A549 (cell line): ENCODE data around the gene P4HTM.
A peak's percentile ranks its signal among the peaks of the same experiment; 100 is the strongest.

Experiments used
- BHLHE40 ChIP-seq: IDR thresholded peaks from 2 replicates; pipeline ENCODE4 v1.6.1; 2012; ENCODE audit warnings: low read depth, low read length, inconsistent platforms
- CBX2 ChIP-seq: fragments of 200-600 bp; sonication (generic); IDR thresholded peaks from 2 replicates; pipeline ENCODE4 v1.6.1; 2016; ENCODE audit warnings: low read depth, mild to moderate bottlenecking, borderline replicate concordance
- CEBPB ChIP-seq, 2 experiments: fragments of >200 bp in 1 of 2; sonication (Bioruptor Twin) in 1 of 2; formaldehyde crosslinking in 1 of 2; IDR thresholded peaks; 2 replicates each; pipeline ENCODE4 v1.6.1; 2012 to 2016
- CTCF ChIP-seq: fragments of >200 bp; sonication (Bioruptor Twin); formaldehyde crosslinking; IDR thresholded peaks from 3 replicates; pipeline ENCODE4 v1.5.1; 2016
- EP300 ChIP-seq, 2 experiments: fragments of >200 bp; sonication (Bioruptor Twin); formaldehyde crosslinking; IDR thresholded peaks; 2 replicates in 1 of 2; 3 replicates in 1 of 2; pipeline ENCODE4 v1.6.1; 2016 to 2017
- ESRRA ChIP-seq: fragments of 150-350 bp; IDR thresholded peaks from 2 replicates; pipeline ENCODE4 v1.6.1; 2014; ENCODE audit warnings: mild to moderate bottlenecking, low read length, borderline replicate concordance
- GATA3 ChIP-seq: IDR thresholded peaks from 2 replicates; pipeline ENCODE4 v1.6.1; 2012; ENCODE audit warnings: borderline replicate concordance
- POLR2A ChIP-seq: IDR thresholded peaks from 2 replicates; pipeline ENCODE4 v1.6.1; 2012; ENCODE audit warnings: mild to moderate bottlenecking, low read length
- REST ChIP-seq: fragments of 200-600 bp; sonication (generic); IDR thresholded peaks from 2 replicates; pipeline ENCODE4 v1.6.1; 2016; ENCODE audit warnings: antibody characterized with exemption, mild to moderate bottlenecking, moderate library complexity
- TP53 ChIP-seq: fragments of 250-450 bp; sonication (Bioruptor Pico); IDR thresholded peaks from 2 replicates; pipeline ENCODE4 v1.5.0; 2021; ENCODE audit warnings: mild to moderate bottlenecking, moderate library complexity
- TF ChIP-seq, protein P1 (sequence below): IDR thresholded peaks from 2 replicates; pipeline ENCODE4 v1.6.1; 2012

DNA sequence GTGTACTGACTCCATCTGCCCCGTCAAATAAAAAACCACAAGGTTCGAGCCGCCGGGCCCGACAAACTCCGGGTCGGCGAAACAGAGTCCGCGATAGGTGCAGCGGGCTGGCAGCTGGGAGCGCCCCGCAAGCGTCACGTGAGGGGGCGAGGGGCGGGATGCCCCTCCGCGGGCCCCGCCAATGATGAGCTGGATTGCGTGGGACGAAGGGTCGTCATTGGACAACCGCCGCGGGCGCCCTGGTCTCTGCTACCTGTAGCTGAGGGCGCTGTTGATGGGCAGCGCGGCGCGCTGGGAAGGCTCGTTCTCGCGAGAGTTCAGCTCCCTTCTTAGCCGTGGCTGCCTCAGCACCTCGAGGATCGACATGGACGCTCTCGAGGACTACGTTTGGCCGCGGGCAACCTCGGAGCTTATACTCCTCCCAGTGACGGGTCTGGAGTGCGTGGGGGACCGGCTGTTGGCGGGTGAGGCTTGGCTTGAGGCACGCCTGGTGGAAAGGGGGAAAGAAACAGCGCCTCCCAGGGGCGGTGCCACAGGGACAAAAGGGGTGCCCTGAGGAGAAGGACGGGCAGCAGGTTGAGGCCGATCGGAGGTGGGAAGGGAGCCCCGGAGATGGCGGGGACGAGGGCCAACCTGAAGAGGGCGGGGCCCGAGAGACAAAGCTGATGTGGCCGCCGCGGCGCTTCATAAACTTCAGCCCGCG, 17.2 kb downstream of the P4HTM start, which contains the start of gene WDR6:
- TF ChIP-seq CTCF = peak; percentile 13; the same call in 2 of the 3 replicates
- TF ChIP-seq REST = peak; percentile 86
- TF ChIP-seq, protein P1, sequence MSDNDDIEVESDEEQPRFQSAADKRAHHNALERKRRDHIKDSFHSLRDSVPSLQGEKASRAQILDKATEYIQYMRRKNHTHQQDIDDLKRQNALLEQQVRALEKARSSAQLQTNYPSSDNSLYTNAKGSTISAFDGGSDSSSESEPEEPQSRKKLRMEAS = peak; percentile 89
- TF ChIP-seq POLR2A = peak; percentile 64
- TF ChIP-seq ESRRA = no peak
- no peak for TF ChIP-seq CEBPB (IDR thresholded peaks at IDR 0.05)
- TF ChIP-seq TP53 (CRISPR knock-in tag) = no peak
- peak; percentile 48; the same call in 1 of the 2 replicates for TF ChIP-seq GATA3
- peak; percentile 88 for TF ChIP-seq BHLHE40
- no peak for TF ChIP-seq CBX2
- no peak for TF ChIP-seq EP300 (IDR thresholded peaks at IDR 0.05)
